ENCODE measurements around the gene PAPSS2. TPM values are rescaled to one million over a fixed set of nuclear protein-coding genes. Genes with fewer than 3 reads are reported as not detected.

The PAPSS2 gene
- total RNA-seq, 1 donor from 2014 or later: 3.1 TPM

DNA sequence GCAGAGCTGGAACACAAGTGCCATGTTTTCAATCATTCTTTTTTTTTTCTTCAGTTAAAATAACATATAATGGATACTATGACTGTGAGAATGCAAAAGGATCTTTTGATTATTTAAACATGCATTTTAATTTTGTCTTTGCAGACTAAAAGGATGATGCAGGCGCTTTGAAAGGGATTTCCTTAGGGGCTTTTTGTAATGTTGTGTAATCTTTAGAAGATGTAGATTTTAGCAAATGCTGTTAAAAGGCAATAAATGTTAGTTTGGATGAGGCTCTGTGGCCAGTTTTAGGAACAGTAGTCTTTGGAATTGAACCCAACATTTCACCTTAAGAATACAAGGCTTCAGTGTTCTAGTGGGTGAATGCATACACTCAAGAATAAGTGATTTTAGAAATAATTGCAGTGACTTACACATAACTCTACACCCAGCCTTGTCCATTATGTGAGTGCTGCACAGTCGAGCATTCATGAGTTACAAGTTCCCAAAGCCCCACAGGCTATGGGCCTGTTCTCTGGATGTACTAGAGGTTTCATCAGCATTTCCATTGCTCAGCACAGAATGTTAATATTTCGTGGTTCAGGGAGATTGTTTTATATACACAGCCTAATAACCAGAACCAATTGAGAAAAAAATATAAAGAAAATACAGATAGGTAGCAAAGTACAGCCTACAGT is 11.6 kb downstream of the PAPSS2 start:
- DNase-seq: no peak

DNA sequence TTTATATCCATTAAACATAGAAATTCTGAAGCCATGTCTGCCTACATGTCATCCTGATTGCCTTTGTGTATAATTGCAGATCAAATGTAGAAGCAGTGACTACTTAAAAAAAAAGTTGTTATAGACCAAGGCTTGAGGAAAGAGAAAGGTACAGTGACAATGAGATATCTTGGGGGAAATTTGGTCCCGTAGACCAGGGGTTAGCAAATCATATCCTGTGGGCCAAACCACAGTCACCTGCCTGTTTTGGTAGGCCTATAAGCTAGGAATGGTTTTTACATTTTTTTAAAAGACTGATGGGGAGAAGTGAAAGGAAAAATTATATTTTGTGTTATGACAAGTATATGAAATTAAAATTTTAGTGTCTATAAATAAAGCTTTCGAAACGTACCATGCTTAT is 12.9 kb downstream of the PAPSS2 start:
- no peak for DNase-seq

DNA sequence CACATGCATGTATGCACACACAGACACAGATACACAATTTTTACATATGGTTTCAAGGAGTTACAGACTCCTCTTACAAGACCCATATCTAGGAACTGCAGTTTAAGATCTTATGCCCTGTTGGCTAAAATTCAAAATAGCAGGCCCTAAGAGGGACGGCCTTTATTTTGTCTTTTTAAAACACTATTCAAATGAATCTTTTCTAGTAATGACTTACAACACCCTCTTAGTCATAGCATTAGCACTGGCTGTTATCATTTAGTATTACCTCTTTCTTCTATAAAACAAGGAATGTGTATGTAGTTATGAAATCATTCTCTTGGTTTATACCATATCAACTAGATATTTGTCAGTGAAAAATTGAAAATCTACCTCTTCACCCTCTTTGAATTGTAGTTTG is 15.3 kb downstream of the PAPSS2 start:
- no peak for DNase-seq

DNA sequence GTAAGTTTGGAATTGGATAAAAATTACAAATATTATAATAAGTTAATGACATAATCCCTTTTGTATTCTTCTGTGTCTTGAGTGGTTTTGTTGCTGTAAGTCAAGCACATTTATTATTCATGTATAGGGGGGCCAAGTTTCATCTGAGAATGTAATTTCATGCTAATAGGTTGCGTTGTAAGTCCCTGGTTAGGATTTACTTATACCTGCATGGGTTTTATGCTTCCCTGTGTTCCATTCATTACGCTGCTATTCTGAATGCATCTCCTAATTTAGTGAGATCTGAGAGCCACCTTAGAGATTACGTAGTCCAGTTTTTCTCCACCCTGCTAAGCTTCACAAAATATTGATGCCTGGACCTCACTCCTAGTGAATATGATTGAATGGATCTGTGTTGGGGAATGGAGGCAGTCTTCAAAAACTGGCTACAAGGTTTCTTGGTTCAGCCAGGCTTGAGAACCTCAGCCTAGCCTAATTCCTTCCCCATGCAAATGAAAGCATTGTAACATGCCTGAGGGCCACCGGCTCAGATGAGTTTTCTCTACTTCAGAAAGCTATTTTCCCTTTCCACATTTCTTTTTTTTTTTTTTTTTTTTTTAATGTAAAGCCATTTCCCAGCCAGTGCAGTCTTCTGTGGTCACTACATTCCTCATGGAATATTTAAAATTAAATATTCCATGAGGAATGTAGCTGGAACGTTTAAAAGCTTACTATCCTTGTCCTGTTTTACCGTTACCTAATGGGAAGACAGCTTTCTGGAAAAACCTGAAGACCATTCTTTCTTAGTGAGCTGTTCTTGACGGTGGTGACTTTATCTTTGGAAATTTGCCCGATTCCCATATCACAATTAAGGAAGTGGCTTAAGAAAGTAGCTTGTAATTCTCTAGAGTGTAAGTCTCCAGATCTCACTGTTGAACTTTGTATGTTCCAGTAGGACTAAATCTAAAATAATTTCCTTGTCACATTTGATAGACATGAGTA is 16.0 kb downstream of the PAPSS2 start:
- DNase-seq: no peak

DNA sequence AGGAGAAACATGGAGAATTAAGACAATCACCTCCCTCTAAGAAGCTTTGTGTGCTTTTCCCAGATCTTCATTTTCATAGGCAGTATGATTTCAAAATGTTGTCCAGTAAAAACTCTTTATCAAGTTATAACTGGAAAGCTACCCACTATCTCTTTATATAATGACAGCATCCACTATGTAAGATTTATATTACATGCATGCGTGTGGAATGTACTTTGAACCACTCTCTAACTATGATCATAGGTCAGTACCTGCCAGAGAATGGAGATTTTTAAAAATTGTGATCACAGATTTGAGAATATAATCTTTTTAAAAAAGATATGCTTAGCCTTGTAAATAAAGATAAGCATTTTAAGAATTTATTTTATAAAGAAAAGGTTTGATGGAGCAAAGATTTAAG is 17.9 kb downstream of the PAPSS2 start:
- no peak for DNase-seq

DNA sequence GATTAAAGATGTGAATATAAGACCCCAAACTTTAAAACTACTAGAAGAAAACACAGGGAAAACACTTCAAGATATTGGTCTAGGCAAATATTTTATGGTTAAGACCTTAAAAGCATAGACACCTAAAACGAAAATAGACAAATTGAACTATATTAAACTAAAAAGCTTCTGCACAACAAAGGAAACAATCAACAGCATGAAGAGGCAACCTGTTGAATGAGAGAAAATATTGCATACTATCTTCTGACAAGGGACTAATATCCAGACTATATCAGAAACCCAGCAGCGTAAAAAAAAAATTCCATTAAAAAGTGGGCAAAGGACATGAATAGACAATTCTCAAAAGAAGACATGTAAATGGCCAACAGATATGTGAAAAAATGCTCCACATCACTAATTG is 18.6 kb downstream of the PAPSS2 start:
- DNase-seq: no peak

DNA sequence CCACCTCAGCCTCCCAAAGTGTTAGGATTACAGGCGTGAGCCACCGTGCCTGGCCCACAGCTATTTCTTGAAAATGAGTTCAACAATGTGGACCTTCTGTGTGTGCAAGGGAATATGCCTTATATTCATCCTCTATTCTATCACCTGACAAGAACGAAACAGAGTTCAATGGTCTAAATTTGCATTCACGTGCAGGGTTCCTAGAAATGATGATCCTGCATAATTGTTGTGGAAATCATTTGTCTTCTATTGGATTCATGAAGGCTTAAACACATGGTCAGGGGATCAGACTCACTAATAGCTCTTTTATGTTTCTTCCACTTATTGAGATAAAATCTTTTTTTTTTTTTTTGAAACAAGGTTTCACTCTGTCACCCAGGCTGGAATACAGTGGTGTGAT is 23.7 kb downstream of the PAPSS2 start:
- DNase-seq: no peak

DNA sequence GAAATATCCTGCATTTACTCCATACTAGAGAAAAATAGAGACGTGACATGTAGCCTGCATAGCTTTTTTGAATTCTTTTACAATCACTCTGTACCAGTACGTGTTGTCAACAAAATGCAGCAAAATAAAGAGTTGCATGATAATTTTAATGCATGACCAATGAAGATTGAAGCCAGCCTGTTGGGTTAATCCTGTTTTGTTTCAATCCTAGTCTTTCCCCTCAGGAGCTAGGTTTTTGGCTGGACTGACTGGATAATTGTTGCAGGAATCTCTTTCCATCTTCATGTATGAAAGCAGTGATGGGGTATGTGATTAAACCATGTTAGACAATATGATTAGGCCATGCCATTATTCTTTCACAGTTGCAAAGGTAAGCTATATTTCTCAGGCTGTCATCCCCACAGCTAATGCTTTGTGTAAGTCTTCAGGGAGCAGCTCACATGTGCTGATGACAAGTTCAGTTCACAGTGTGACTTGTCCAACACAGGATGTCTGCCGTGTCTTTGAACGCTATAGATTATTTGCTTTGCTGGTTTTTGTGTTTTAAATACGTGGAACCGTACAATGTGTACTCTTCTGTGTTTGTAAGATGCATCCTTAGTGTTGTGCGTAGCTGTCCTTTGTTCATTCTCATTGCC is 24.4 kb downstream of the PAPSS2 start:
- no peak for DNase-seq

DNA sequence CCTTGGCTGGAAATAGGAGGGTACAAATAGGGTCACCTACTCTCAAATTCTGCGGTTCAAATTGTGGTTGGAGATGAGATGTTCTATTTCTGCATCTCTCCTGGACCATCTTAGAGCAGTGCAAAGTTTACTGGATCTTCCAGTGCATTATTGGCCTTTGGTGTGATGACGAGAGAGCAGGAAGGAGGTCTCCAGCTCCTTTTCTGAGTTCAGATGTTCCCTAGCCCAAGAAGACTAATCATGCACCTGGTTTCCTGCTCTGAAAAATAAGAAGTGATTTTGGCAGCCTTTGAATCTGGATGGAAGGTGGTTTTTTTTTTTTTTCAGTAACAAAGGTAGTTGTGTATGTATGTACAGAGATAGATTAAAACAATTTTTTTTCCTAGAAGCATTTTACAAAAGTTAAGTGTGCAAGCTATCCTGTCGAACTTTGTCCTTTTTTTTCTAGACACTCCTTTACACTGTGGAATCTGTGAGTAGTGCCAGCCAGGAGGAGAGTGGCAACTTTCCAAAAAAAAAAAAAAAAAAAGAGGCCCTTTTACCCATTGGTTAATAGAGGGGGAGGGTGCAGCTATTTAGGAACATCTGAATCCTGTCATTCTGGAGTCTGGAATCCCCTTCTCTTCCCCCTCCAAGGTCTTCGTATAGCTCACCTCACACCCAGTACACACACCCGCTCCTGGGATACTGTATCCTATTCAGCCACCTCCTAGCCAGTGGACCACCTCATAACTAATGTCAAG is 26.3 kb downstream of the PAPSS2 start:
- no peak for DNase-seq

DNA sequence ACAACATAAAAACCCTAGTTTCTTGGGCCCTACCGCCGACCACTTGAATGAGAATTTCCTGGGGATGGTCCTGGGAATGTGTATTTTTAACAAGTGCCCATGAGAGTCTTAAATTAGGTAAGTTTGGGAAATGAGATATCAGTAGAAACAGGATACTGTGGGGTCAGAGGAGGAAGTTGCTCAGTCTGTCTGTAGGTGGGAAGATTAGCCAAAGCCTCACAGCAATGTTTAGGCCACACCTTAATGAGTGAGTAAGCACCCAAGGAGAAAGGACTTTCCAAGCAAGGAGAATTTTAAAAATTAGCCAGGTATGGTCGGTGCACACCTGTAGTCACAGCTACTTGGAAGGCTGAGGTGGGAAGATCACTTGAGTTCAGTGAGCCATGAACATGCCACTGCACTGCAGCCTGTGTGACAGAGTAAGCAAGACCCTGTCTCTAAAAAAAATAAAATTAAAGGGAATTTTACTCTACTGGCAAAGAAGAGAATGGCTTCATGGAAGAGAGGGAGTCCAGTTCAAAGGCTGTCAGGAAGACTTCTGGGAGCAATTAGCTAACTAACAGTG is 31.9 kb downstream of the PAPSS2 start:
- no peak for DNase-seq

DNA sequence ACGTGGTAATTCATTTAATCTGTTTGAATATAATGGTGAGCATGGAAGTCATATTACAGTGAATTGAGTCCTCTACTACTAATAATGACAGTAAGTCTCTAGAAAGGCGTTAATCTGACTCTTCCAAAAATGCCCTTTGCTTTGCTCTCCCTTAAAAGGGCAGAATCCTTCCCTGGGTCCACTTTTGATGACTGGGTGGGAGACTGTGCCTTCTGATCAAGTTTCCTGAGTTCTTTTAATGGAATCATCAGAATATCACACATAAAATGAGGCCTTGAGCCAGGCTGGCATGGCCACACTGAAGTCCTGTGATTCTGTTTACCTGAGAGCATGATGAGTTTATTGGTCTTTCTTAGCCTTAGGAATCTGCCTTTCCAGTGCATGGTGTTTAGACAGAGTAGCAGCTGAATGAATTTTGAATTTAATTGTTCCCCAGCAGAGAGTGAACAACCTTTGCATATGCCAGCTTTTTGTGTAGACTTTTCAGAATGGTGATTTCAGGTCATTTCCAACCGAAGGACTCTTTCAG is 33.3 kb downstream of the PAPSS2 start:
- DNase-seq: no peak

DNA sequence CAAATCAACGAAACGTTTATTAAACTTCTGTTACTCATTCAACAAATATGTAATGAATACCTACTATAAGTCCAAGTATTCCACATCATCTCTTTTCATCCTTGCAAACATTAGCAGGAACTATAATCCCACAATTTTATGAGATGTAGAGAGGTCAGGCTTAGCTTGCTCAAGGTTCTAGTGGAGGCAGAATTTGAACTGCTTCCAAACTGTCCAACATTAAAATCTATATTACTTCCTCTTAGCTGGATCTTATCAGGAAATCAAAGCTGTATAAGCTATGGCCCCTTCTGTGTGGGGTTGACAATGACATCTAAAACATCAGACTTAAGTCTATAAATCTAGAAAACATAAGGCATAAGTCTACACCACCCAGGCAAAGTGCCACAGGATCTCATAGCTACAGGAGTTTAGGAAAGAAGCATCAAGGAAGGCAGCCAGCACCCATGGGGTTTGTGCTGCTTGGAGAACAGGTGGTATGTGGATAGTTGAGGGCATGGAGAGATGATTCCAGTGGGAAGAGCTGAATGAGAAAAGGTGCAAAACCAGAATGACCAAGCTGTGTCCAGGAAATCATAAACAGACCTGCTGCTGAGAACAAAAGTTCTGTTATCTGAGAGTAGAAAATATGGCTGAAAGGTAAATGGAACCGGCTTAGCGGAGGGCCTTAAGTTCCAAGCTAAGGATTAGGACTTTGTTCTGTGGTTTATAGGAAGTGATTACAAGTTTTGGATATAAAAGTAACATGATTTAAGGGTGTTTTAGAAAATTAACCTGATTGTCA is 34.5 kb downstream of the PAPSS2 start:
- no peak for DNase-seq

DNA sequence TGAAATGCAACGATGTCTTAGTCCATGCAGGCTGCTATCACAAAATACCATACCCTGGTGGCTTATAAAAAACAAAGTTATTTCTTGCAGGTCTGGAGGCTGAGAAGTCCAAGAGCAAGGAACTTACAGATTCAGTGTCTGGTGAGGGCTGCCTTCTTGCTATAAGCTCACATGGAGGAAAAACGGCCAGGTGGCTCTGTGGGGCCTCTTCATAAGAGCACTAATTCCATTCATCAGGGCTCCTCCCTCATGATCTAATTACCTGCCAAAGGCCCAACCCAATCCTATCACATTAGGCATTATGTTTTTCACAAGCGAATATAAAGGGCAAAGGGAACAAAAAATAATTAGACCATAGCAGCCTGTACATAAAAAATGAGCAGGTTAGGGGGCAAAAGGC is 35.4 kb downstream of the PAPSS2 start:
- no peak for DNase-seq

DNA sequence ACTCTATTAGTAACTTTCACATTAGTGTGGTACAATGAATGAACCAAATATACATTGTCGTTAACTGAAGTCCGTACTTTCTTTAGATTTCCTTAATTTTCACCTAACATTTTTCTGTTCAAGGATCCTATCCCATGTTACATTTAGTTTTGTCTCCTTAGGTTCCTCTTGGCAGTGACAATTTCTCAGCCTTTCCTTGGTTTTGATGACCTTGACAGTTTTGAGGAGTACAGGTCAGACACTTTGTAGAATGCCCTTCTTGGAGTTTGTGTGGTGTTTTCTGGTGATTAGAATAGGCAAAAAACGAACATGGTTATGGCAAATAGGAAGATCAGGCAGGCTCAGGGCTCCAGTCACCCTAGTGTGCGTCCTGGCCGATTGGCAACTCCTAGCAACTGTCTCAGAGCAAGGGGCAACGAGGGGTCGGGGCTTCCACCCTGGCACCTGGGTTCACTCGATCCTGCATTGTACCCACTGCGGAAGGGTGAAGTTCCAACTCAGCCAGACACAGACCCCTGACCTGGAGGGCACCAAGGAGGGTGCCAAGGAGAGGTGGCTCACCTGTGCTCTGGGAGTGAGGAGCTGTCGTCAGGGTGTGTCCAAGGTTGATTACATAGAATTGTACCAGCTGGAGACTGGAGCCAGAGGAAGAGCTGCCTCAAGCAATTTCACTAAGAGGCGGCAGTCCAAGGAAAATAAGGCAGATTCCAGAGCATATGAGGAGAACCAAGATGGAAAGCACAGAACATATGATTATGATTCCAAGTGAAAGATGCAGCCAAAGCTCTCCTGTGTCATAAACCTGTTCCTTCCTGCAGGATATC is 37.5 kb downstream of the PAPSS2 start:
- no peak for DNase-seq

DNA sequence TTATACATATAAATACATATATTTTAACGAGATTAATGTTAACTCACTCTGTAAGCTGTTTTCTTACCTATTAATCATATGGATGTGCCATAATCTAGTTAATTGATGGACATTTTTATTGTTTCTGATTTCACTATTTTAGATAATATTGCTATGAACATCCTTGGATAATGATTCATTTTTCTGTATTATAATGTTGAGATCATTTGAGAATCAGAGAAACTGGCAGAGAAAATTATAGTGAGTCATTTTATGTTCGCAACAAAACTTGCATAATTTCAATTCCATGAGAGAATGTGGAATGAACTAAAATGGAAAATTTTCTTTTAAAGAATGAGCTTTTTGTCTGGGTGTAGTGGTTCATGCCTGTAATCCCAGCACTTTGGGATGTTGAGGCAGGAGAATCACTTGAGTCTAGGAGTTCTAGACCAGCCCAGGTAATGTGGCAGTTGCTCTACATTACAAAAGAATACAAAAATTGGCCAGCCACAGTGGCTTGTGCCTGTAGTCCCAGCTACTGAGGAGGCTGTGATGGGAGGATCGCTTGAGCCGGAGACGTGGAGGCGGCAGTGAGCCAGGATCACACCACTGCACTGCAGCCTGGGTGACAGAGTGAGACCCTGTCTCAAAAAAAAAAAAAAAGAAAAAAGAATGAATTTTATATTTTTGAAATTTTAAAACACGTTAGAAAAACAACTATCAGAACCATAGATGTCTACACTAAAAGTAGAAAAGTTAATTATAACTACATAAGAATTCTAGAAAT is 40.5 kb downstream of the PAPSS2 start:
- no peak for DNase-seq

DNA sequence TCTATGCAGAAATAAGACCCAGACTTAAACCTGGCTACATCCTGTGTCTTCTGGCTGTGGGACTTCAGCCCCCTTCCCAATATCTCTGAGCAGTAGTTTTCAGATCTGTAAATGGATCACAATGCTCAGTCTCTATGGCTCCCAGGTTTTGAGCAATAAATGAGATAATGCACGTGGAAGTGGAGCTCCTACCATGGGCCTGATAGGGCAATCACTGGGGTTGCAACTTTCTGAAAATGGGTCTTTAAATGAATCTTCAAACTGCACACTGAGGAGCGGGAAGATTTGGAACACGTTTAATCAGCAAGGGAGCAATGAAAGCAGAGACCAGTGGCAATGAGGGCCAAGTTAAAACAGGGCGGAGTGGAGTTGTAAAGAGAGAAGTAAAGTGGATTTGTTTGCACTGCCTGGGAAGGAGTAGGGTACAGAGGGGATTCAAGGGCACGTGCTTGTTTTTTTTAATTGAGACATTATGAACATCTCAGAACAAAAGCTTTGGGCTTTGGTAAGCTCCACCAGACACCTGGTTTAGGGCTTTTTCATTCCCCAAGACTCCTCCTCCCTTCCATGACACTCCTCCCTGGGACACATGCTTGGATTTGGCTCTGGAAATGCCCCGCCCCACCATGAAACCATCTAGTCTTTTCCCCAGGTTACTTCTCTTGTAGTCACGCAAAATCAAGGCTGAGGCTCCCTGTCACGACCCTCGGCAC is 42.7 kb downstream of the PAPSS2 start:
- no peak for DNase-seq

DNA sequence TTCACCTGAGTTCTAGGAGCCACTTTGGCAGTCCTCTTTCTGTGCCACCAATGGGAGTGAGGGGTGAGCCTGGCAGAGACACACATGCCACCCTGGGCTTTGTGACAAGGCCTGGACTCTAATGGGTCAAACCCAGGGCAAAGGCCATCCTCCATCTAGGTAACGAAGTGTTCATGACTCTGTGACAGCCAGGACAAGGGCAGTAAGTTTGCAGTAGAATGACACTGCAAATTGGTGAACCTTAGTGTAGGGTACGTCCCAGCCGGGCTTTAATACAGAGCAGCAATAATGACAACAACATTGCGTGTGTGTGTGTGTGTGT is 43.3 kb downstream of the PAPSS2 start:
- no peak for DNase-seq

DNA sequence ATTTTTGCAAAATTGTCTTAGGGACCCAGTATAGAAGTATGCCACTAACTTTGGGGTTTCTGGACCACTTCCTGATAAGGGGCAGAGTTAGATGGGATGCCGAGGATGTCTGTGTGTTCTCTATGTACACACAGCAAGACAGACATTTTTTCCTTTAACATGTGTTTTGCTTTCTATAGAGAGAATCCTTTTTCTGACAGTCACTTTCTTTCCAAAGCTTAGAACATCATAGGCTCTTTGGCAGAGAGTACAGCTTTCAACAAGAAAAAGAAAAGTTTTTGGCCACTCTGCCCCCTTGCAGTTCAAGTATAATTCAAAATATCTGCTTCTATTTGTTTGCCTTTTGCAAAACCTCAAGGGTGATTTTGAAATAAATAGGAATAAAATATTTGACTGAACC is 44.1 kb downstream of the PAPSS2 start:
- DNase-seq: no peak

DNA sequence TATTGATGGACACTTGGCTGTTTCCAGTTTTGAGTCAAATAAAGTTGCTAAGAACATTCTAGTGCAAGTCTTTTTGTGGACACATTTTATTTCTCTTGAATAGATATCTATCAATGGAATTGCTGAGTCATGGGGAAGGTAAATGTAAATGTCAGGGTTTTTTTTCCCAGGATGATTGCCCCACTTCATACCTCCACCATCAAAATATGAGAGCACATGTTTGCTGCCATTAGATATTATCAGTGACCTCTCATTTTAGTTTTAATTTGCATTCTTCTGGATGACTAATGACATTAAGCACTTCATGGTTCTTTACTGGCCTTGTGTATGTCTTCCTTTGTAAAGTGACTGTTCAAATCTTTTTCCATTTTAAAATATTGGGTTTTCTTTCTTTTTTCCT is 45.7 kb downstream of the PAPSS2 start:
- DNase-seq: no peak
